ENCODE results near the gene ZNF398. TPM values are rescaled to one million over a fixed set of nuclear protein-coding genes. Genes with fewer than 3 reads are reported as not detected.

ZNF398 gene
- total and polyA plus RNA-seq, 9 of the 15 experiments (the other 6 are each of a cell fraction or from before 2014, with no cell fraction given) = 4.0 to 18.6 (median 10.4) TPM

DNA sequence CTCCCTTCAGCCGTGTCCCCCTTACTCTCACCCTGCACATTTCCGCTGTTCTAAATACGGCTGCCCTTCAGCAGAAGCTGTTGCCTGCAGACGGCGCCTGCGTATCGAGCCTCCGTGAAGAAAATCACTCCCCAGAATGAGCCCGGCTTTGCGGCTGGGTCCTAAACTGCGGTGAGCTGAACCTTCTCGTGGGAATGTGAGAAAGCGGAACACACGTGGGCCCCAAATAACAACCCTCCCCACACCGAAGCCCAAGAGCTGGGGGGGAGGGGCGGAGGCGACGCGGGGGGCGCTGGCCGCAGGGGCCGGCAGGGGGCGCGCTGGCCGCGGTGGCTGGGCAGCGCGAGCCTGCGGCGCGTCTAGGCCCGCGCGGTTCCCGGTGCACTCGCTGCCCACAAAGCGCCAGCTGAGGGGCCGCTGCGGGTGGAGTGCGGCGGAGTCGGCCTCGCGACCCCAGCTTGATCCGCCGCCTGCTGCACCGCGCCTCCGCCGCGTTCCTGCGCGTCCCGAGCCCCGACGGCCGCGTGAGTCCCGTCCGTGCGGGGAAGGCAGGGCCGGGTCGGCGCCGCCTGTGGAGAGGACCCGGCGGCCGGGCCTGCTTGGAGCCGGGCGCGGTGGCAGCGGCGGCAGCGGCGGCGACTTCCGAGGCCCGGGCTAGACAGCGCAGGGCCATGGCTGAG lies at the start of gene ZNF398 (continued):
- TF ChIP-seq, protein P1, sequence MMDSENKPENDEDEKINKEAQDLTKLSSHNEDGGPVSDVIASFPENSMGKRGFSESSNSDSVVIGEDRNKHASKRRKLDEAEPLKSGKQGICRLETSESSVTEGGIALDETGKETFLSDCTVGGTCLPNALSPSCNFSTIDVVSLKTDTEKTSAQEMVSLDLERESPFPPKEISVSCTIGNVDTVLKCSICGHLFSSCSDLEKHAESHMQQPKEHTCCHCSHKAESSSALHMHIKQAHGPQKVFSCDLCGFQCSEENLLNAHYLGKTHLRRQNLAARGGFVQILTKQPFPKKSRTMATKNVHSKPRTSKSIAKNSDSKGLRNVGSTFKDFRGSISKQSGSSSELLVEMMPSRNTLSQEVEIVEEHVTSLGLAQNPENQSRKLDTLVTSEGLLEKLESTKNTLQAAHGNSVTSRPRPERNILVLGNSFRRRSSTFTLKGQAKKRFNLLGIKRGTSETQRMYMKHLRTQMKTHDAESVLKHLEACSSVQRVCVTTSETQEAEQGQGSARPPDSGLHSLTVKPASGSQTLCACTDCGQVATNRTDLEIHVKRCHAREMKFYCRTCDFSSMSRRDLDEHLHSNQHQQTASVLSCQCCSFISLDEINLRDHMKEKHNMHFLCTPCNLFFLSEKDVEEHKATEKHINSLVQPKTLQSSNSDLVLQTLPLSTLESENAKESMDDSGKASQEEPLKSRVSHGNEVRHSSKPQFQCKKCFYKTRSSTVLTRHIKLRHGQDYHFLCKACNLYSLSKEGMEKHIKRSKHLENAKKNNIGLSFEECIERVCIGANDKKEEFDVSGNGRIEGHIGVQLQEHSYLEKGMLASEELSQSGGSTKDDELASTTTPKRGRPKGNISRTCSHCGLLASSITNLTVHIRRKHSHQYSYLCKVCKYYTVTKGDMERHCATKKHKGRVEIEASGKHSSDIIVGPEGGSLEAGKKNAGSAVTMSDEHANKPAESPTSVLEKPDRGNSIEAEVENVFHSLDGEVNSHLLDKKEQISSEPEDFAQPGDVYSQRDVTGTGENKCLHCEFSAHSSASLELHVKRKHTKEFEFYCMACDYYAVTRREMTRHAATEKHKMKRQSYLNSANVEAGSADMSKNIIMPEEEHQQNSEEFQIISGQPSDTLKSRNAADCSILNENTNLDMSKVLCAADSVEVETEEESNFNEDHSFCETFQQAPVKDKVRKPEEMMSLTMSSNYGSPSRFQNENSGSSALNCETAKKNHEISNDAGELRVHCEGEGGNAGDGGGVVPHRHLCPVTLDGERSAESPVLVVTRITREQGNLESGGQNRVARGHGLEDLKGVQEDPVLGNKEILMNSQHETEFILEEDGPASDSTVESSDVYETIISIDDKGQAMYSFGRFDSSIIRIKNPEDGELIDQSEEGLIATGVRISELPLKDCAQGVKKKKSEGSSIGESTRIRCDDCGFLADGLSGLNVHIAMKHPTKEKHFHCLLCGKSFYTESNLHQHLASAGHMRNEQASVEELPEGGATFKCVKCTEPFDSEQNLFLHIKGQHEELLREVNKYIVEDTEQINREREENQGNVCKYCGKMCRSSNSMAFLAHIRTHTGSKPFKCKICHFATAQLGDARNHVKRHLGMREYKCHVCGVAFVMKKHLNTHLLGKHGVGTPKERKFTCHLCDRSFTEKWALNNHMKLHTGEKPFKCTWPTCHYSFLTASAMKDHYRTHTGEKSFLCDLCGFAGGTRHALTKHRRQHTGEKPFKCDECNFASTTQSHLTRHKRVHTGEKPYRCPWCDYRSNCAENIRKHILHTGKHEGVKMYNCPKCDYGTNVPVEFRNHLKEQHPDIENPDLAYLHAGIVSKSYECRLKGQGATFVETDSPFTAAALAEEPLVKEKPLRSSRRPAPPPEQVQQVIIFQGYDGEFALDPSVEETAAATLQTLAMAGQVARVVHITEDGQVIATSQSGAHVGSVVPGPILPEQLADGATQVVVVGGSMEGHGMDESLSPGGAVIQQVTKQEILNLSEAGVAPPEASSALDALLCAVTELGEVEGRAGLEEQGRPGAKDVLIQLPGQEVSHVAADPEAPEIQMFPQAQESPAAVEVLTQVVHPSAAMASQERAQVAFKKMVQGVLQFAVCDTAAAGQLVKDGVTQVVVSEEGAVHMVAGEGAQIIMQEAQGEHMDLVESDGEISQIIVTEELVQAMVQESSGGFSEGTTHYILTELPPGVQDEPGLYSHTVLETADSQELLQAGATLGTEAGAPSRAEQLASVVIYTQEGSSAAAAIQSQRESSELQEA (IDR thresholded peaks at IDR 0.05; ENCODE audit: low read depth) = no peak
- TF ChIP-seq CEBPG (CRISPR knock-in tag; IDR thresholded peaks at IDR 0.05) (no peak), CEBPG (tag; conservative IDR thresholded peaks at IDR 0.05 in 1 of 2, IDR thresholded peaks at IDR 0.05 in 1 of 2) (no peak), PRPF4 (IDR thresholded peaks at IDR 0.05; ENCODE audit: insufficient read depth, low read depth, low read length, poor library complexity, severe bottlenecking) (no peak), SIX5 (IDR thresholded peaks at IDR 0.05; ENCODE audit: borderline replicate concordance in 1 of 2, insufficient read depth in 1 of 2, low read depth in 1 of 2, low read length in 2 of 2) (no peak; a peak in 1 of 4 replicates), BCLAF1 (IDR thresholded peaks at IDR 0.05; ENCODE audit: borderline replicate concordance in 1 of 2, control insufficient read depth in 1 of 2, low read depth in 2 of 2, low read length in 1 of 2) (peak in 1 of 2 experiments; percentile 87; a peak in 2 of 4 replicates), HMGN3 (IDR thresholded peaks at IDR 0.05; ENCODE audit: borderline replicate concordance, extremely low read depth, insufficient read length, low read depth, low read length) (peak; percentile 83), ZNF24 (IDR thresholded peaks at IDR 0.05) (peak; percentile 62), NCOA1 (IDR thresholded peaks at IDR 0.05; ENCODE audit: low read depth) (no peak), CREB3L1 (IDR thresholded peaks at IDR 0.05; ENCODE audit: borderline replicate concordance, low read depth) (peak; percentile 78; the same call in 1 of the 2 replicates), CREB1 (IDR thresholded peaks at IDR 0.05) (peak; percentile 44), CREB1 (CRISPR knock-in tag; IDR thresholded peaks at IDR 0.05) (peak; percentile 65; the same call in 1 of the 2 replicates), FOXJ2 (tag; IDR thresholded peaks at IDR 0.05) (0 out of 2 replicates have a peak, but pooled peaks have one; percentile 69)

Data from K562 (cell line).